Endothelial cell (in vitro differentiated cells): ENCODE results near the gene ATP7A. TPM values are rescaled to one million over a fixed set of nuclear protein-coding genes. Genes with fewer than 3 reads are reported as not detected.

Source experiments
- DNase-seq: peaks from one replicate; pipeline ENCODE4 v3.0.0; 2021; ENCODE audit warnings: low spot score
- H3K27ac Mint-ChIP-seq: one replicate; pipeline ENCODE4 v1.8.0; 2021; ENCODE audit warnings: mixed read lengths, inconsistent platforms; ENCODE audit not compliant: unreplicated experiment
- H3K27me3 Mint-ChIP-seq: one replicate; pipeline ENCODE4 v1.8.0; 2021; ENCODE audit warnings: mild to moderate bottlenecking, moderate library complexity, mixed read lengths, inconsistent platforms; ENCODE audit not compliant: unreplicated experiment
- H3K36me3 Mint-ChIP-seq: one replicate; pipeline ENCODE4 v1.8.0; 2021; ENCODE audit warnings: mild to moderate bottlenecking, low read depth, mixed read lengths, inconsistent platforms; ENCODE audit not compliant: unreplicated experiment
- H3K4me1 Mint-ChIP-seq: one replicate; pipeline ENCODE4 v1.8.0; 2021; ENCODE audit warnings: mild to moderate bottlenecking, mixed read lengths, inconsistent platforms; ENCODE audit not compliant: unreplicated experiment
- H3K4me3 Mint-ChIP-seq: one replicate; pipeline ENCODE4 v1.8.0; 2021; ENCODE audit warnings: mild to moderate bottlenecking, mixed read lengths, inconsistent platforms; ENCODE audit not compliant: unreplicated experiment
- H3K9me3 Mint-ChIP-seq: one replicate; pipeline ENCODE4 v1.8.0; 2021; ENCODE audit warnings: mixed read lengths, inconsistent platforms; ENCODE audit not compliant: unreplicated experiment
- total RNA-seq: library from RNA; stranded (reverse); fragmentation: NEBNext Ultra II Directional; extraction: Animal tissue kit (Norgen Biotek cat#: 25700); gene quantifications from one replicate; pipeline ENCODE4 v1.2.1, GENCODE V29; 2021; ENCODE audit not compliant: unreplicated experiment
- TF ChIP-seq, protein P1 (sequence below): fragments of 200-600 bp; sonication (generic); IDR thresholded peaks from one replicate; pipeline ENCODE4 v1.5.0; 2021; ENCODE audit warnings: antibody characterized with exemption; ENCODE audit not compliant: unreplicated experiment

ATP7A gene
- total RNA-seq, 1 donor from 2014 or later = 6.7 TPM

DNA sequence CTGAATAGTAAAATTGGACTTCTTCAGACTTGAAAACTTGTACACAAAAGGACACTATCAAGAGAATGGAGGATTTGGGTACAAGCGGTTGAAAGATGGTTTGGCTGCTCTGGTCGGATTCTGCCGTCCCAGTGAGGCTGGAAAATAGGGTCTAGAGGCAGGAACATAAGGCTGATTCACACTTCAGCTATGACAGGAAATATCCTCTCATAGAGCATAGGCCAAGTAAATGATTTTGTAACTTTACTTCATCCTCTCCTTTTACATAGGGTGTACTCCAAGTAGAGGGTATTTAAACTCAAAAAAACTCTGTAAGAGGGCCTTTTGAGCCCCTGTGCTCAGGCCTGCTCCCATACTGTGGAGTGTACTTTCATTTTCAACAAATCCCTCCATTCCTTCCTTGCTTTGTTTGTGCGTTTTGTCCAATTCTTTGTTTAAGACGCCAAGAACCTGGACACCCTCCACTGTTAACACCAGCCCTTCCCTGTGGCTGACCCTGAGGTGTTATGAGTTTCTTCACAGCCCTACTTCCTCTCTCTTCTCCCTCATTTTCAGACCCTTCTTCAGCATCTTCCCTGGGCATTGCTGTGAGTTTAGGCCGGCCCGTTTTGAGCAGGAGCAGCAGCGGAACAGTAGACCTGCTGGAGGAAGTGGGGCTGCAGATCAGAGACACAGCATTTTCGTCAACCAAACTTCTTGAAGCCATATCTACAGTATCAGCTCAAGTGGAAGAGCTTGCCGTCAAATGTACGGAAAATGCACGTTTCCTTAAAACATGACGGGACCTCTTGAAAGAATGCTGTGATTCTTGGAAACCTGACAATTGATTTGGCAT is 51.8 kb downstream of the ATP7A start:
- no peaks in the 10 kb centered on the region for H3K9me3 Mint-ChIP-seq

DNA sequence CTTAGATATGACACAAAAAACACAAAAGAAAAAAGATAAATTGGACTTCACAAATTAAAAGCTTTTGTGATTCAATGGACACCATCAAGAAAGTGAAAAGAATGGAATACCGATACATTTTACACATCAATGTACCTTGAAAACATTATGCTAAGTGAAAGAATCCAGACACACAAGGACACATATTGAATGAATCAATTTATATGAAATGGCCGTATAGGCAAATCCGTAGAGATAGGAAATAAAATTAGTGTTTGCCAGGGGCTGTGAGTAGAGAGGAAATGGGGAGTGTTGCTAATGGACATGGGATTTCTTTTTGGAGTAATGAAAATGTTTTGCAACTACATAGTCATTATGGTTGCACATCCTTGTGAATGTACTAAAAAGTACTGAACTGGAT is 55.9 kb downstream of the ATP7A start:
- Mint-ChIP-seq H3K4me1 (peaks cover 4% of the 10 kb centered on the region), H3K9me3 (no peaks in the 10 kb centered on the region), H3K4me3 (no peak overlapping the region), H3K27me3 (no peaks in the 10 kb centered on the region), H3K36me3 (no peaks in the 10 kb centered on the region), H3K27ac (no peak overlapping the region)
- TF ChIP-seq, protein P1, sequence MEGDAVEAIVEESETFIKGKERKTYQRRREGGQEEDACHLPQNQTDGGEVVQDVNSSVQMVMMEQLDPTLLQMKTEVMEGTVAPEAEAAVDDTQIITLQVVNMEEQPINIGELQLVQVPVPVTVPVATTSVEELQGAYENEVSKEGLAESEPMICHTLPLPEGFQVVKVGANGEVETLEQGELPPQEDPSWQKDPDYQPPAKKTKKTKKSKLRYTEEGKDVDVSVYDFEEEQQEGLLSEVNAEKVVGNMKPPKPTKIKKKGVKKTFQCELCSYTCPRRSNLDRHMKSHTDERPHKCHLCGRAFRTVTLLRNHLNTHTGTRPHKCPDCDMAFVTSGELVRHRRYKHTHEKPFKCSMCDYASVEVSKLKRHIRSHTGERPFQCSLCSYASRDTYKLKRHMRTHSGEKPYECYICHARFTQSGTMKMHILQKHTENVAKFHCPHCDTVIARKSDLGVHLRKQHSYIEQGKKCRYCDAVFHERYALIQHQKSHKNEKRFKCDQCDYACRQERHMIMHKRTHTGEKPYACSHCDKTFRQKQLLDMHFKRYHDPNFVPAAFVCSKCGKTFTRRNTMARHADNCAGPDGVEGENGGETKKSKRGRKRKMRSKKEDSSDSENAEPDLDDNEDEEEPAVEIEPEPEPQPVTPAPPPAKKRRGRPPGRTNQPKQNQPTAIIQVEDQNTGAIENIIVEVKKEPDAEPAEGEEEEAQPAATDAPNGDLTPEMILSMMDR = no peak
- DNase-seq = no peak

More for the DNA sequence above, 51.8 kb downstream of the ATP7A start:
- H3K36me3 Mint-ChIP-seq = no peaks in the 10 kb centered on the region
- H3K4me1 Mint-ChIP-seq = peaks cover 9% of the 10 kb centered on the region
- no peak for DNase-seq
- H3K4me3 Mint-ChIP-seq = no peak overlapping the region
- TF ChIP-seq, protein P1 = no peak
- H3K27ac Mint-ChIP-seq = no peak overlapping the region
- H3K27me3 Mint-ChIP-seq = no peaks in the 10 kb centered on the region

DNA sequence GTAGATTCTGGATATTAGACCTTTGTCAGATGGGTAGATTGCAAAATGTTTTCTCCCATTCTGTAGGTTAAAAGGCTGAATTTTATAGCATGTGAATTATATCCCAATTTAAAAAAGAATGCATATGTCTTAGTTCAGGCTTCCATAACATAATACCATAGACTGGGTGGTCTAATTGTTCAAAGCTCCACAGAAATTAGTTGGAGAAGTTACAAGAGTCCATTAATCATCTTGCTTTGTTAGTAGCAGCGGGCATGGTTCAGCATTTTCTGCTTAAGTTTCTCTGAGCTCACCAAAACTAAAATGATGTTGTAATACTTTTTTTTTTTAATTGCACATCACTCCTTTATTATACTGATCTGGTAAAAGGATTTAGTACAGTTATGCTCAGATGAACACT is 57.1 kb downstream of the ATP7A start:
- no peaks in the 10 kb centered on the region for H3K27me3 Mint-ChIP-seq
- H3K27ac Mint-ChIP-seq = no peak overlapping the region
- no peak overlapping the region for H3K4me3 Mint-ChIP-seq
- H3K36me3 Mint-ChIP-seq = no peaks in the 10 kb centered on the region
- H3K9me3 Mint-ChIP-seq = no peaks in the 10 kb centered on the region
- TF ChIP-seq, protein P1 = no peak
- DNase-seq = no peak
- H3K4me1 Mint-ChIP-seq = peaks cover under 1% of the 10 kb centered on the region

DNA sequence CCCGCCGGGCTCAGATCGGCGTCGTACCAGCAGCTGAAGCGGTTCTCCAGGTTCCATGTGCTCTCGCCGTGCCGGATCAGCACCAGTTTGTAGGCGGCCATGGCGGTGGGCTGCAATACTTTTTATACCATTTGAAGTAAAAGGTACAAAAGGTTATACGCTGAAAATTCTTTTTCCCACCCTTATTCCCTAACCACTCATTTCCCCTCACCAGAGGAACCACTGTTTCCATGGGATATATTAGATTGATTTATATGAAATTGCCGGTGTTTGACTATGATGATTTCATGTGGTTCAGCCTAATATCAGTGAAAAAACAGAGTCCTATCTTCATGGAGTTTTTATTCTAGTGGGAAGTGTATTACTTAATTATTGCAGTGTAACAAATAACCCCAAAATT is 59.0 kb downstream of the ATP7A start, which contains the start of gene PGAM4:
Gene PGAM4 (minus strand): TSS at position 101 of the 400 bp plus-strand sequence. CDS start 0 bp downstream, at position 101.
- Mint-ChIP-seq H3K27me3 (no peaks in the 10 kb centered on the region), H3K4me1 (no peaks in the 10 kb centered on the region), H3K36me3 (no peaks in the 10 kb centered on the region), H3K4me3 (no peak within 1 kb of the TSS), H3K27ac (no peak within 1 kb of the TSS), H3K9me3 (no peaks in the 10 kb centered on the region)
- no peak for DNase-seq
- TF ChIP-seq, protein P1 = no peak

DNA sequence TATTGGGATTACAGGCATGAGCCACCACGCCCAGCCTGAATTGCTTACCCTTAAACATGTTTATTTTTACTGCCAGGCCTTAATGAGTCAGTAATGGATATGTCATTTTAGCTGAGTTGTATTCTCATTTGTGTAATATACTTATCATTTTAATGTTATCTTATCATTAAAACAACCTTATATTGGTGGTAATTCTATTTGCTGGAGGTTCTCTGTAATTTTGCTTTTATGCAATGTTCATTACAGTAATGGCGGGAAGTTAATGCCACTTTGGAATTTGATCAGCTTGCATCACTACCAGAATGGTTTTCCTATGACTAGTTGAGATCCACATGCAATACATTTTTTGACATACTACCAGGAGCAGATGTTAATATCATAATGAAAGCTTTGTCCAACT is 65.3 kb downstream of the ATP7A start:
- Mint-ChIP-seq H3K27me3 (no peaks in the 10 kb centered on the region), H3K27ac (no peak overlapping the region), H3K9me3 (no peaks in the 10 kb centered on the region), H3K36me3 (no peaks in the 10 kb centered on the region), H3K4me3 (no peak overlapping the region), H3K4me1 (no peaks in the 10 kb centered on the region)
- DNase-seq = no peak
- TF ChIP-seq, protein P1 = no peak
